ENCODE data around the gene APBB2. TPM values are rescaled to one million over a fixed set of nuclear protein-coding genes. Genes with fewer than 3 reads are reported as not detected.

The APBB2 gene
- total RNA-seq, 1 experiment from 2014 or later: 17.7 TPM

DNA sequence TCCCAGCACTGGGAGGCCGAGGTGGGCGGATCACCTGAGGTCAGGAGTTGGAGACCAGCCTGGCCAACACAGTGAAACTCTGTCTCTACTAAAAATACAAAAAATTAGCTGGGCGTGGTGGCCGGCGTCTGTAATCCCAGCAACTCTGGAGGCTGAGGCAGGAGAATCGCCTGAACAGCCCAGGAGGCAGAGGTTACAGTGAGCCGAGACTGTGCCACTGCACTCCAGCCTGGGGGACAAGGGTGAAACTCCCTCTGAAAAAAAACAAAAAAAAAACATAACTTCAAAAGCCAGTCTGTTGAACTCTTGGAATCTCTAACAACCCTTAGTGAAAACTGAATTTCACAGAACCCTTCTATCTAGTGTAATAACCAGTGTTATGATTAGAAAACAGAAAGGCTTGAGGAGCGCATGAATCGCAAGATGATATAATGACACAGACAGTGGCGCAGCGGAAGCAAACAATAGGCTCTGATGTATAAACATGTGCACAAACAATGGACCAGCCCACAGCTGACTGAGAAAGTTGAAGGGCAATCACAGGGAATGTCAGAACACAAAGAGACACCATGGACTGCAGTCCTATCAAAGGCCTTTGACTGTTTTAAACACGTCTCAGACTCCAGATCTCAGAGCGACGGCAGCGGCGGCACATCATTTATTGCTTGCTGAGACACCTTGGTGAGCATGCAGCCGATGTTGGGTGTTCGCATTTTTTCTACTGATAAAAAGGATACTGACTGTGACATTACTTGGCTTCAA, 383.0 kb downstream of the APBB2 start:
- no peaks in the 10 kb centered on the region for H3K4me1 Mint-ChIP-seq (ENCODE audit: low read depth, unreplicated experiment)

DNA sequence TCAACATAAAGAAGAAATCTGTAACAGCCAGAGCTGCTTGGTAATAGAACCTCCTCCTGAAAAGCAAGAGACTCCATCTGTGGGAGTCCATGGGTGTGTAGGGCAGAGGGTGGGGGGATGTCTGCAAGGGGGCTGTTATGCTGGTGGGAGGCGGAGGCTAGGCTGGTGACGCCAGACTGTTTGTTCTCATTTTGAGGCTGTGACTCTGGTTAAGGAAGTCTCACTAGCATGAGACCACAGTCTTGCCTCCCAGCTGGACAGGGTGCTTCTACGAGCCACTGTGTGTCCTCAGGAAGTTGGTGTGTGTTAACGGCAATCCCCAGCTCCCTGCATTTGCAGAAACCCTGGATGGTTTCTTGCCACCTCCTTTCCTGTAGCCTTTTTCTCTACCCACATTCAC, 384.8 kb downstream of the APBB2 start:
- Mint-ChIP-seq H3K4me1 (ENCODE audit: low read depth, unreplicated experiment) (no peaks in the 10 kb centered on the region), H3K36me3 (ENCODE audit: insufficient read depth, unreplicated experiment) (no peaks in the 10 kb centered on the region), H3K27ac (ENCODE audit: unreplicated experiment) (no peak overlapping the region), H3K4me3 (ENCODE audit: low read depth, unreplicated experiment) (no peak overlapping the region), H3K27me3 (ENCODE audit: unreplicated experiment) (no peaks in the 10 kb centered on the region), H3K9me3 (ENCODE audit: low read depth, unreplicated experiment) (no peaks in the 10 kb centered on the region)
- intact Hi-C loops (cut with micrococcal nuclease; ENCODE audit: unreplicated experiment): no loop called here
- CTCF ChIA-PET: no interaction called here
- TF ChIP-seq, protein P1, sequence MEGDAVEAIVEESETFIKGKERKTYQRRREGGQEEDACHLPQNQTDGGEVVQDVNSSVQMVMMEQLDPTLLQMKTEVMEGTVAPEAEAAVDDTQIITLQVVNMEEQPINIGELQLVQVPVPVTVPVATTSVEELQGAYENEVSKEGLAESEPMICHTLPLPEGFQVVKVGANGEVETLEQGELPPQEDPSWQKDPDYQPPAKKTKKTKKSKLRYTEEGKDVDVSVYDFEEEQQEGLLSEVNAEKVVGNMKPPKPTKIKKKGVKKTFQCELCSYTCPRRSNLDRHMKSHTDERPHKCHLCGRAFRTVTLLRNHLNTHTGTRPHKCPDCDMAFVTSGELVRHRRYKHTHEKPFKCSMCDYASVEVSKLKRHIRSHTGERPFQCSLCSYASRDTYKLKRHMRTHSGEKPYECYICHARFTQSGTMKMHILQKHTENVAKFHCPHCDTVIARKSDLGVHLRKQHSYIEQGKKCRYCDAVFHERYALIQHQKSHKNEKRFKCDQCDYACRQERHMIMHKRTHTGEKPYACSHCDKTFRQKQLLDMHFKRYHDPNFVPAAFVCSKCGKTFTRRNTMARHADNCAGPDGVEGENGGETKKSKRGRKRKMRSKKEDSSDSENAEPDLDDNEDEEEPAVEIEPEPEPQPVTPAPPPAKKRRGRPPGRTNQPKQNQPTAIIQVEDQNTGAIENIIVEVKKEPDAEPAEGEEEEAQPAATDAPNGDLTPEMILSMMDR (IDR thresholded peaks at IDR 0.05; ENCODE audit: unreplicated experiment): no peak
- DNase-seq: no peak
- BruUV-seq (replicated peaks): no TSS peak

More for the DNA sequence above, 383.0 kb downstream of the APBB2 start:
- CTCF ChIA-PET: no interaction called here
- Mint-ChIP-seq H3K9me3 (ENCODE audit: low read depth, unreplicated experiment) (no peaks in the 10 kb centered on the region), H3K36me3 (ENCODE audit: insufficient read depth, unreplicated experiment) (no peaks in the 10 kb centered on the region), H3K4me3 (ENCODE audit: low read depth, unreplicated experiment) (no peak overlapping the region), H3K27me3 (ENCODE audit: unreplicated experiment) (no peaks in the 10 kb centered on the region), H3K27ac (ENCODE audit: unreplicated experiment) (no peak overlapping the region)
- intact Hi-C loops (cut with micrococcal nuclease; ENCODE audit: unreplicated experiment): no loop called here
- TF ChIP-seq, protein P1 (IDR thresholded peaks at IDR 0.05; ENCODE audit: unreplicated experiment): no peak
- no TSS peak for BruUV-seq (replicated peaks)
- DNase-seq: no peak

DNA sequence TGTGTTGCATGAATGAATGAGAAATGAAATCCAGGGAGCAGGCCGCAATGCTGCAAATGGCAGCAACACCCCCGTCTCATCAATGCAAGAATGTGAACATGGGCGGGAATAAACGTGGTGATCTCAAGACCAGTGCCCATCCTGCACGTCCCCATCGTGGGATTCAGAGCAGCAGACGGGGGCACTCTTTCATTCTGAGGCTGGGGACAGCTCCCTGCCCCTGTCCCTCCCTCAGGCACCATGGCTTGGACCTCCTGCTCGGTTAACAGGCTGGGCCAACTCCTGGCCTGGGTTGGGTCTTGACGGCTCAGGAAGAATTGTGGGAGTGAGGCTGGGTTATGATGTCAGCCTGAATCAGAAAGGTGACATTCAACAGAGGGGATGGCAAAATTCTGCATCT, 385.7 kb downstream of the APBB2 start:
- Mint-ChIP-seq H3K4me1 (ENCODE audit: low read depth, unreplicated experiment) (no peaks in the 10 kb centered on the region), H3K27ac (ENCODE audit: unreplicated experiment) (no peak overlapping the region), H3K27me3 (ENCODE audit: unreplicated experiment) (no peaks in the 10 kb centered on the region), H3K36me3 (ENCODE audit: insufficient read depth, unreplicated experiment) (no peaks in the 10 kb centered on the region), H3K4me3 (ENCODE audit: low read depth, unreplicated experiment) (no peak overlapping the region), H3K9me3 (ENCODE audit: low read depth, unreplicated experiment) (no peaks in the 10 kb centered on the region)
- CTCF ChIA-PET: no interaction called here
- intact Hi-C loops (cut with micrococcal nuclease; ENCODE audit: unreplicated experiment): no loop called here
- BruUV-seq (replicated peaks): no TSS peak
- no peak for DNase-seq
- TF ChIP-seq, protein P1 (IDR thresholded peaks at IDR 0.05; ENCODE audit: unreplicated experiment): no peak

DNA sequence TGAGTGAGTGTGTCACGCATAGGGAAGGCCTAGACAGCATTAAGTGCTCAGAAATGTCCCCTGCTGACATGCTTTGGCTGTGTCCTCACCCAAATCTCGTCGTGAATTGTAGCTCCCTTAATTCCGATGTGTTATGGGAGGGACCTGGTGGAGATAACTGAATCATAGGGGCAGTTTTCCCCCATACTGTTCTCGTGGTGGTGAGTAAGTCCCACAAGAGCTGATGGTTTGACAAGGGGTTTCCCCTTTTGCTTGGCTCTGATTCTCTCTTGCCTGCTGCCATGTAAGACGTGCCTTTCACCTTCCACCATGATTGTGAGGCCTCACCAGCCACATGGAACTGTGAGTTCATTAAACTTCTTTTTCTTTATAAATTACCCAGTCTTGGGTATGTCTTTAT, 386.6 kb downstream of the APBB2 start:
- no peak overlapping the region for H3K27ac Mint-ChIP-seq (ENCODE audit: unreplicated experiment)
- TF ChIP-seq, protein P1 (IDR thresholded peaks at IDR 0.05; ENCODE audit: unreplicated experiment): no peak

More for the DNA sequence above, 386.6 kb downstream of the APBB2 start:
- no peak overlapping the region for H3K4me3 Mint-ChIP-seq (ENCODE audit: low read depth, unreplicated experiment)
- no TSS peak for BruUV-seq (replicated peaks)
- H3K9me3 Mint-ChIP-seq (ENCODE audit: low read depth, unreplicated experiment): no peaks in the 10 kb centered on the region
- H3K36me3 Mint-ChIP-seq (ENCODE audit: insufficient read depth, unreplicated experiment): no peaks in the 10 kb centered on the region
- H3K27me3 Mint-ChIP-seq (ENCODE audit: unreplicated experiment): no peaks in the 10 kb centered on the region
- intact Hi-C loops (cut with micrococcal nuclease; ENCODE audit: unreplicated experiment): no loop called here
- DNase-seq: no peak
- CTCF ChIA-PET: no interaction called here
- no peaks in the 10 kb centered on the region for H3K4me1 Mint-ChIP-seq (ENCODE audit: low read depth, unreplicated experiment)
